NB4 (cell line): ENCODE data around the gene NDUFB4.

Experiments used
- DNase-seq: peaks from one replicate; pipeline ENCODE4 v3.0.0; 2010; ENCODE audit warnings: low read depth
- H3K4me3 ChIP-seq: one replicate; pipeline ENCODE4 v1.5.1; 2011; ENCODE audit warnings: mild to moderate bottlenecking, low read depth, low read length, moderate library complexity
- CTCF ChIP-seq: IDR thresholded peaks from one replicate; pipeline ENCODE4 v1.5.1; 2012; ENCODE audit warnings: low read depth, low read length
- MYC ChIP-seq: IDR thresholded peaks from 2 replicates; pipeline ENCODE4 v1.6.1; 2011; ENCODE audit warnings: low read depth, low read length
- POLR2A ChIP-seq: IDR thresholded peaks from 2 replicates; pipeline ENCODE4 v1.6.1; 2011; ENCODE audit warnings: mild to moderate bottlenecking; ENCODE audit not compliant: insufficient read length; ENCODE audit errors: extremely low read depth
- TF ChIP-seq, protein P1 (sequence below): IDR thresholded peaks from 2 replicates; pipeline ENCODE4 v1.6.1; 2011; ENCODE audit warnings: low read depth, low read length

NDUFB4 gene

GRCh38 chr3:120650311-120650710, 54.2 kb downstream of the NDUFB4 start:
- no peak overlapping the region for H3K4me3 ChIP-seq

More at GRCh38 chr3:120650311-120650710, 54.2 kb downstream of the NDUFB4 start:
- DNase-seq, result no peak
- TF ChIP-seq, protein P1, sequence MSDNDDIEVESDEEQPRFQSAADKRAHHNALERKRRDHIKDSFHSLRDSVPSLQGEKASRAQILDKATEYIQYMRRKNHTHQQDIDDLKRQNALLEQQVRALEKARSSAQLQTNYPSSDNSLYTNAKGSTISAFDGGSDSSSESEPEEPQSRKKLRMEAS, result no peak
- TF ChIP-seq MYC (no peak), POLR2A (no peak), CTCF (no peak)
